Effector memory CD8-positive, alpha-beta T cell (primary cell): ENCODE measurements around the gene KLHDC7B.

ENCODE experiments used
- ATAC-seq: fragments of 150-1000 bp; cut with Tn5 transposase; replicated peaks from 2 replicates; pipeline ENCODE4 v1.10.0; 2021; ENCODE audit warnings: mild to moderate bottlenecking, moderate library complexity
- DNase-seq, 3 experiments: peaks; one replicate each; pipeline ENCODE4 v3.0.0; 2021
- H3K27ac Mint-ChIP-seq, 2 donors: one replicate each; pipeline ENCODE4 v1.8.0; 2022; ENCODE audit warnings: mild to moderate bottlenecking in 2 of 2, mixed read lengths in 2 of 2, moderate library complexity in 2 of 2
- H3K27me3 Mint-ChIP-seq, 2 donors: one replicate each; pipeline ENCODE4 v1.8.0; 2022; ENCODE audit warnings: mixed read lengths in 2 of 2
- H3K36me3 Mint-ChIP-seq: one replicate; pipeline ENCODE4 v1.8.0; 2022; ENCODE audit warnings: mild to moderate bottlenecking, moderate library complexity, mixed read lengths; ENCODE audit not compliant: insufficient read depth
- H3K4me1 Mint-ChIP-seq, 2 donors: one replicate each; pipeline ENCODE4 v1.8.0; 2022; ENCODE audit warnings: low read depth in 2 of 2, mixed read lengths in 2 of 2
- H3K4me3 Mint-ChIP-seq, 2 donors: one replicate each; pipeline ENCODE4 v1.8.0; 2022; ENCODE audit warnings: mild to moderate bottlenecking in 2 of 2, mixed read lengths in 2 of 2, moderate library complexity in 2 of 2
- H3K9me3 Mint-ChIP-seq, 2 donors: one replicate each; pipeline ENCODE4 v1.8.0; 2022; ENCODE audit warnings: mixed read lengths in 2 of 2

KLHDC7B gene

GRCh38 chr22:50551160-50551752 is 5.6 kb downstream of the KLHDC7B start:
- no peaks in the 10 kb centered on the region for H3K27me3 Mint-ChIP-seq
- H3K9me3 Mint-ChIP-seq, result no peaks in the 10 kb centered on the region
- H3K27ac Mint-ChIP-seq, result peak overlapping the region in 1 of 2 donors; percentile 91
- H3K36me3 Mint-ChIP-seq, result peaks cover 9% of the 10 kb centered on the region
- H3K4me1 Mint-ChIP-seq, result peaks cover 10 to 15% of the 10 kb centered on the region in 2 donors
- H3K4me3 Mint-ChIP-seq, result peak overlapping the region in 1 of 2 donors; percentile 77
- DNase-seq (no peak), ATAC-seq (no peak)

- Mint-ChIP-seq H3K9me3 (no peaks in the 10 kb centered on the region), H3K36me3 (peaks cover 9% of the 10 kb centered on the region)
Observed at GRCh38 chr22:50553310-50553709, 7.6 kb downstream of the KLHDC7B start.

GRCh38 chr22:50556703-50557102 is 11.0 kb downstream of the KLHDC7B start:
- no peak for ATAC-seq
- no peak for DNase-seq
- no peak overlapping the region for H3K27ac Mint-ChIP-seq
- no peaks in the 10 kb centered on the region for H3K27me3 Mint-ChIP-seq
- no peaks in the 10 kb centered on the region for H3K9me3 Mint-ChIP-seq
- H3K4me1 Mint-ChIP-seq, result peaks cover 8% of the 10 kb centered on the region in 2 donors
- H3K36me3 Mint-ChIP-seq, result peaks cover 9% of the 10 kb centered on the region
- H3K4me3 Mint-ChIP-seq, result no peak overlapping the region

More at GRCh38 chr22:50553310-50553709, 7.6 kb downstream of the KLHDC7B start:
- Mint-ChIP-seq H3K27ac (no peak overlapping the region), H3K27me3 (no peaks in the 10 kb centered on the region), H3K4me3 (no peak overlapping the region), H3K4me1 (peaks cover 10 to 15% of the 10 kb centered on the region in 2 donors)
- no peak for ATAC-seq
- DNase-seq, result no peak

- Mint-ChIP-seq H3K4me1 (peaks cover 16 to 21% of the 10 kb centered on the region in 2 donors), H3K27ac (no peak overlapping the region), H3K36me3 (peaks cover 9% of the 10 kb centered on the region), H3K4me3 (no peak overlapping the region), H3K27me3 (no peaks in the 10 kb centered on the region), H3K9me3 (no peaks in the 10 kb centered on the region)
- no peak for ATAC-seq
- DNase-seq, result no peak
Observed at GRCh38 chr22:50560034-50560433, 14.3 kb downstream of the KLHDC7B start.

GRCh38 chr22:50561401-50562358 is 16.0 kb downstream of the KLHDC7B start:
- peaks cover 16 to 21% of the 10 kb centered on the region in 2 donors for H3K4me1 Mint-ChIP-seq
- peak overlapping the region; percentile 71 to 73 for H3K4me3 Mint-ChIP-seq
- no peaks in the 10 kb centered on the region for H3K9me3 Mint-ChIP-seq
- ATAC-seq (peak; percentile 17), DNase-seq (no peak)
- H3K27ac Mint-ChIP-seq, result peak overlapping the region; percentile 80 to 87
- H3K27me3 Mint-ChIP-seq, result no peaks in the 10 kb centered on the region
- H3K36me3 Mint-ChIP-seq, result peaks cover 9% of the 10 kb centered on the region

- H3K27ac Mint-ChIP-seq, result peak within 1 kb of the TSS; percentile 80 to 87
- no peaks in the 10 kb centered on the region for H3K27me3 Mint-ChIP-seq
- H3K9me3 Mint-ChIP-seq, result no peaks in the 10 kb centered on the region
- ATAC-seq, result peak; percentile 95
- DNase-seq, result peak; percentile 96 to 97 (median 97)
- peaks cover 11% of the 10 kb centered on the region for H3K36me3 Mint-ChIP-seq
- H3K4me1 Mint-ChIP-seq, result peaks cover 16 to 21% of the 10 kb centered on the region in 2 donors
- H3K4me3 Mint-ChIP-seq, result peak within 1 kb of the TSS; percentile 91
Observed at GRCh38 chr22:50562523-50563412, 17.1 kb downstream of the KLHDC7B start, which contains the start of gene SYCE3. SYCE3 (minus strand) TSS chr22:50562919; CDS start chr22:50556405, 6,514 bp downstream.

- Mint-ChIP-seq H3K27ac (peak overlapping the region; percentile 77 to 79), H3K27me3 (no peaks in the 10 kb centered on the region), H3K36me3 (peaks cover 12% of the 10 kb centered on the region), H3K4me3 (peak overlapping the region; percentile 91), H3K4me1 (peaks cover 16 to 21% of the 10 kb centered on the region in 2 donors), H3K9me3 (no peaks in the 10 kb centered on the region)
- ATAC-seq, result no peak
- DNase-seq, result no peak
Observed at GRCh38 chr22:50563413-50564160, 17.9 kb downstream of the KLHDC7B start.

- H3K27ac Mint-ChIP-seq, result no peak overlapping the region
- no peak for DNase-seq
- peaks cover 16% of the 10 kb centered on the region for H3K36me3 Mint-ChIP-seq
- no peaks in the 10 kb centered on the region for H3K9me3 Mint-ChIP-seq
- H3K4me1 Mint-ChIP-seq, result peaks cover 16 to 21% of the 10 kb centered on the region in 2 donors
- ATAC-seq, result no peak
- no peak overlapping the region for H3K4me3 Mint-ChIP-seq
- no peaks in the 10 kb centered on the region for H3K27me3 Mint-ChIP-seq
Observed at GRCh38 chr22:50564289-50564688, 18.6 kb downstream of the KLHDC7B start.

- ATAC-seq (no peak), DNase-seq (no peak)
- Mint-ChIP-seq H3K4me1 (peaks cover 7 to 11% of the 10 kb centered on the region in 2 donors), H3K4me3 (no peak overlapping the region), H3K9me3 (no peaks in the 10 kb centered on the region), H3K27me3 (no peaks in the 10 kb centered on the region), H3K36me3 (peaks cover 23% of the 10 kb centered on the region), H3K27ac (no peak overlapping the region)
Observed at GRCh38 chr22:50567721-50568252, 22.1 kb downstream of the KLHDC7B start.

GRCh38 chr22:50568626-50569025 is 22.9 kb downstream of the KLHDC7B start:
- DNase-seq (no peak), ATAC-seq (no peak)
- H3K27ac Mint-ChIP-seq, result no peak overlapping the region
- H3K4me1 Mint-ChIP-seq, result peaks cover 0 to 4% of the 10 kb centered on the region in 2 donors
- peaks cover 20% of the 10 kb centered on the region for H3K36me3 Mint-ChIP-seq
- H3K4me3 Mint-ChIP-seq, result no peak overlapping the region
- no peaks in the 10 kb centered on the region for H3K9me3 Mint-ChIP-seq
- H3K27me3 Mint-ChIP-seq, result no peaks in the 10 kb centered on the region

- peaks cover 20% of the 10 kb centered on the region for H3K36me3 Mint-ChIP-seq
Observed at GRCh38 chr22:50569041-50569459, 23.4 kb downstream of the KLHDC7B start.

GRCh38 chr22:50569896-50570535 is 24.3 kb downstream of the KLHDC7B start:
- no peak overlapping the region for H3K27ac Mint-ChIP-seq
- no peak for ATAC-seq
- H3K27me3 Mint-ChIP-seq, result no peaks in the 10 kb centered on the region
- H3K4me3 Mint-ChIP-seq, result no peak overlapping the region
- no peak for DNase-seq
- H3K4me1 Mint-ChIP-seq, result peaks cover 0 to 4% of the 10 kb centered on the region in 2 donors
- peaks cover 21% of the 10 kb centered on the region for H3K36me3 Mint-ChIP-seq
- no peaks in the 10 kb centered on the region for H3K9me3 Mint-ChIP-seq

More at GRCh38 chr22:50569041-50569459, 23.4 kb downstream of the KLHDC7B start:
- peaks cover 0 to 4% of the 10 kb centered on the region in 2 donors for H3K4me1 Mint-ChIP-seq
- H3K27me3 Mint-ChIP-seq, result no peaks in the 10 kb centered on the region
- ATAC-seq (no peak), DNase-seq (no peak)
- H3K9me3 Mint-ChIP-seq, result no peaks in the 10 kb centered on the region
- H3K27ac Mint-ChIP-seq, result no peak overlapping the region
- H3K4me3 Mint-ChIP-seq, result no peak overlapping the region
